ENCODE results near the gene PPP1R26.
"Not testable (repeated sequence)": the region's sequence is repeated elsewhere in the genome, so short reads cannot be mapped to it uniquely, and the experiment has no call there.

Gene PPP1R26

DNA sequence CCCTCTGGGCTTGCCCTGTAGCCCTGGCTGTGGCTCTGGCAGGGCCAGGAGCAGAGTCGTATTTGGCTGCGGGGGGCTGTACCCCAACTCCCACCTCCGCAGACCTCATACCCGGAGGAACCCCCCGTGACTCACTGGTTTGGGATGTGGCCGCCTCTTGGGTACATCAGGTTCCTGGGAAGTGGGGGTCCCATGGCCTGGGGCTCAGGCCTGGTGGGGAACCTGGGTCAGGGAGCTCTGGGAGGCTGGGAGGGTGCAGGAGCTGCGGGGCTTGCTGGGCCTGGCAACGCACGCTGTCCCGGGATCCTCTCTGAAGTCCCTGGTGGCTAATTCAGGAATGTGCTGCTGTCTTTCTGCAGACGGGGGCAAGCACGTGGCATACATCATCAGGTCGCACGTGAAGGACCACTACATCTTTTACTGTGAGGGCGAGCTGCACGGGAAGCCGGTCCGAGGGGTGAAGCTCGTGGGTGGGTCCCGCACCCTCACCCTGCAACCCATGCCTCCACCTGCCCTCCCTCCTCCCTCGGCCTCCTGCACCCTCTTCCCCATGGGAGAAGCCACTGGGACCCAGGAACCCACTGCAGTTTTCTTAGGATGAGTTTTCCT, 44.0 kb downstream of the PPP1R26 start:
- H3K4me3 ChIP-seq (ENCODE audit: low read length) = no peak overlapping the region
- TF ChIP-seq, protein P1, sequence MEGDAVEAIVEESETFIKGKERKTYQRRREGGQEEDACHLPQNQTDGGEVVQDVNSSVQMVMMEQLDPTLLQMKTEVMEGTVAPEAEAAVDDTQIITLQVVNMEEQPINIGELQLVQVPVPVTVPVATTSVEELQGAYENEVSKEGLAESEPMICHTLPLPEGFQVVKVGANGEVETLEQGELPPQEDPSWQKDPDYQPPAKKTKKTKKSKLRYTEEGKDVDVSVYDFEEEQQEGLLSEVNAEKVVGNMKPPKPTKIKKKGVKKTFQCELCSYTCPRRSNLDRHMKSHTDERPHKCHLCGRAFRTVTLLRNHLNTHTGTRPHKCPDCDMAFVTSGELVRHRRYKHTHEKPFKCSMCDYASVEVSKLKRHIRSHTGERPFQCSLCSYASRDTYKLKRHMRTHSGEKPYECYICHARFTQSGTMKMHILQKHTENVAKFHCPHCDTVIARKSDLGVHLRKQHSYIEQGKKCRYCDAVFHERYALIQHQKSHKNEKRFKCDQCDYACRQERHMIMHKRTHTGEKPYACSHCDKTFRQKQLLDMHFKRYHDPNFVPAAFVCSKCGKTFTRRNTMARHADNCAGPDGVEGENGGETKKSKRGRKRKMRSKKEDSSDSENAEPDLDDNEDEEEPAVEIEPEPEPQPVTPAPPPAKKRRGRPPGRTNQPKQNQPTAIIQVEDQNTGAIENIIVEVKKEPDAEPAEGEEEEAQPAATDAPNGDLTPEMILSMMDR (conservative IDR thresholded peaks at IDR 0.05; ENCODE audit: low read length) = no peak
- DNase-seq (ENCODE audit: low read depth) = no peak

DNA sequence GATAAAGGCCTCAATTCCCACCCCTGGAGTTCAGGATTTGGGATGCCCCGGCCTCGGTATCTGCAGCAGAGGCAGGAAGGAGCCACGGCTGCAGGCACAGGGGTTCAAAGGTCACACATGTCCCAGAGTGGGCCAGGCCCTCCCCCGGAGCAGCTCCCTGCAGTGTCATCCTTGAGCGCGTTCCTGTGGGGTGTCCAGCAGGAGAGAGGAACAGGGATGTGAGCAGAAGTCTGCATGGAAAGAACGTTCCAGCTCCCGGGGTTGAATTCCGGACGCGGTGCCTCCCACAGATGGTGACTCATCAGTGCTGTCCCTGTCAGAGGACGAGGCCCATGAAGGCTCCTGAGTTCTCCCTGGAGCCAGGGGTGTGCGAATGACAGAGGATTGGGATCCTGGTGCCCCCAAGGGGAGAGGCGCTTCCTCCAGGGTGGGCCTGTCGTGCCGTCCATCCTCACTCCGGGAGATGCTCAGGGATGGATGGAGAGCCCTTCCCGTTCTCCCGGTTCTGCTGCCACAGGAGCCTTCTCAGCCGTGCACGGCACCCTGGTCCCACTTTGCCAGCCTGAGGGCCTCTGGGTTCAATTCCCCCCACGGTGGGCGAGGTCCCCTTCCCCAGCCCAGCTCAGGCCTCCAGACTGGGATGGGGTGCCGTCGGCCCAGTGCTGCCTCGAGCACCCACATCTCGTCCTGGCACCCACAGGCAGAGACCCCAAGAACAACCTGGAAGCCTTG, 44.7 kb downstream of the PPP1R26 start:
- DNase-seq (ENCODE audit: low read depth) = peak; percentile 26
- H3K4me3 ChIP-seq (ENCODE audit: low read length) = no peak overlapping the region
- TF ChIP-seq, protein P1 (conservative IDR thresholded peaks at IDR 0.05; ENCODE audit: low read length) = no peak

DNA sequence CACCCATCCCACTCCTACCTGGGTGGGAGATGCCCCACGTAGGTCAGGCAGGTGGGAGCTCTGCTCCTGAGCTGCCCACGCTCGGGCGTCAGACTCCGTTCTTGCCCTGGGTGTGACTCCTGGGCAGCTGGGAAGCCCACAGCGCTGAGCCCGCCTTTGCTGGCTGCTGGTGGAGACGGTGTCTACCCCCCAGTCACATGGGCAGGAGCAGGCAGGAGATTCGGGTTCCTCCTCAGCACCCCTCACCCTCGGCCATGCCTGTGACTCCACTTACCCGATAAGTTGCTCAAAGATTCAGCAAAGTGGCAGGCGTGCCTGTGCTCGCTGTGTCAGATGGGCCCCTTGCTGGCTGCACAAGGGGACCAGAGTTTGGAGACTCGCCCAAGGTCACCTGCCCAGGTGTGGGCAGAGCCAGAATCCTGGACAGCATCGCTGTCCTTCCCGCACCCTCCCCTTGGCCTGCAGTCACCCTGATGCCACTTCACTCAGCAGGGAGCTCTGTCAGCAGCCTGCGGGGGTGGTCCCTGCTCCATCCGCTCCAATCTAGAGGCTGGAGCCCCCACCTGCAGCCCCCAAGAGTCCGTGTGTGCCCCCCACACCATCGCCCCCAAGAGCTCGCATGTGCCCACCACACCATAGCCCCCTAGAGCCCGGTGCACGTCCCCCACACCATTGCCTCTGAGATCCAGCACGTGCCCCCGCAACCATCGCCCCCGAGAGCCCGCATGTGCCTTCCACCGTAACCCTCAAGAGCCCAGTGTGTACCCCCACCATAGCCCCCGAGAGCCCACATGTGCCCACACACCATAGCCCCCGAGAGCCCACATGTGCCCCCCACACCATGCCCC, 45.9 kb downstream of the PPP1R26 start:
- DNase-seq (ENCODE audit: low read depth) = no peak
- TF ChIP-seq, protein P1 (conservative IDR thresholded peaks at IDR 0.05; ENCODE audit: low read length) = no peak
- H3K4me3 ChIP-seq (ENCODE audit: low read length) = no peak overlapping the region

DNA sequence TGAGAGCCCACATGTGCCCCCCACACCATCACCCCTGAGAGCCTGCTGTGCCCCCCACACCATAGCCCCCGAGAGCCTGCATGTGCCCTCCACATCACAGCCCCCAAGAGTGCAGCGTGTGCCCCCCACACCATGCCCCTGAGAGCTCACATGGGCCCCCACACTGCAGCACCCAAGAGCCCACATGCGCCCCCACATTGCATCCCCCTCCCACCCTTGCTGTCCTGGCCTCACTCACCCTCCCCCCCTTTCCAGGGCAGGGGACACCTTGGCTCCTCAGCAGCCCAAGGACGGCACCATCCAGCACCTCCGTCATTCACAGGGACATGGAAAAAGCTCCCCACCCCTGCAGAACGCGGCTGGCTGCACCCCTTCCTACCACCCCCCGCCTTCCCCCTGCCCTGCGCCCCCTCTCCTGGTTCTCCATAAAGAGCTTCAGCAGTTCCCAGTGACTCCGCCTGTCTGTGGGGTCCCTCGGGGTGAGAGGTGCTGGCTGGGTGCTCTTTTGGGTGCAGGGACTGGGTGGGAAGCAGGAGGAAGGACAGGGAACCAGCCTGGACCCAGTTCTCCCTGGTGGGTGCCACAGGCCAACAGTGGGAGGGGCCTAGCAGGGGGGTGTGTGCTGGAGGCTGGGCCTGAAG, 46.6 kb downstream of the PPP1R26 start:
- TF ChIP-seq, protein P1 (conservative IDR thresholded peaks at IDR 0.05; ENCODE audit: low read length) = no peak
- H3K4me3 ChIP-seq (ENCODE audit: low read length) = no peak overlapping the region
- DNase-seq (ENCODE audit: low read depth) = no peak

DNA sequence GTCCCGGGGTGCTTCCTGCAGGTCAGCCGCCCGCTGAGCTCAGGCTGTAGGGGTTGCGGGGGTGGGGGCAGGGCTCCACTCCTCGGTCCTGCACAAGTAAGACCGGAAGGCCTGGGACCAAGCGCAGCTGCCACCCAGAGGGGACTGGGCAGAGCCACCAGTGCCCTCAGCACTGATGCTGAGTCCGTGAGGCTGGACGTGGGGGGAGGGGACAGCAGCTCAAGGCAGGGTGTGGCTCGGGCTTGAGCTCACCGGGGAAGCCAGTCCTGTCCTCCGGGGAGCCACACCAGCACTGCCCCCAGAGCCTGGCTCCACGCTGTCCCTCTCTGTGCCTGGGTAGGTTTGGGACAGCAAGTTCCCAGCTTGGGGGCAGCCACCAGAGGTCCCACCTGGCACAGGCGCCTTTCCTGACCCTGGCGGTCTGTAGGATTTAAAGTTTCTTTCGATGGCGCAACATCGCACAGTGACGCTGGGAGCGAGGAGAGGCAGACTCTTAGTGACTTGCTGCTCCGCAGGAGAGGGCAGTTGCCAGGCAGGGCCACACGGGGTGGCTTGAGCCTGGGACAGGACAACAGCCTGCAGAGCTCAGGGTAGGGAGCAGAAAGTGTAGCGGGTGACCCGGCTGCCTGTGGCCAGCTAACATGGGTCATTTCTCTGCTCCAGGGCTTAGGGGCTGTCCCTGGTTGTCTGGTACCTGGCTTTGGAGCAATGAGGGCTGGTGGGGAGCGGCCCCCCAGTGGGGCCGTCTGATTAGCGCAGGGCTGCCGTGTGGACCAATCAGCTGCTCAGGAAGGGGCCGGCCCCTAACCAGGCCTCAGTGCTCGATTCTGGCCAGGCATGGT, 47.4 kb downstream of the PPP1R26 start:
- no peak overlapping the region for H3K4me3 ChIP-seq (ENCODE audit: low read length)
- TF ChIP-seq, protein P1 (conservative IDR thresholded peaks at IDR 0.05; ENCODE audit: low read length) = no peak
- no peak for DNase-seq (ENCODE audit: low read depth)

DNA sequence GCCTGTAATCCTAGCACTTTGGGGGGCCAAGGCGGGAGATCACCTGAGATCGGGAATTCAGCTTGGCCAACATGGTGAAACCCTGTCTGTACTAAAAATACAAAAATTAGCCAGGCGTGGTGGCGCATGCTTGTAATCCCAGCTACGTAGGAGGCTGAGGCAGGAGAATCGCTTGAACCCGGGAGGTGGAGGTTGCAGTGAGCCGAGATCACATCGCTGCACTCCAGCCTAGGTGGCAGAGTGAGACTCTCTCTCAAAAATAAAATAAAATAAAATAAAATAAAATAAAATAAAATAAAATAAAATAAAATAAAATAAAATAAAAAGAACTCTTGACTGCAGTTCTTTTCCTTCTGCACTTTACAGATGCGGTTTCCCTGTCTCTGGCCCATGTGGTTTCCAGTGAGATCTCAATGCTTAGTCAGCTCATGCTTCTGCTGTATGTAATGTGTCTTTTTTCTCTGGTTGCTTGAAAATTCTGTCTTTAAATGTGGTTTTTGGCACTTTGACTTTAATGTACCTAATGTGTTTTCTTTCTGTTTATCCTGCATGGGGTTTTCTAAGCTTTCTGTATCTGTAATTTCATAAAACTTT, 49.4 kb downstream of the PPP1R26 start:
- not testable (repeated sequence) for H3K4me3 ChIP-seq (ENCODE audit: low read length); DNase-seq (ENCODE audit: low read depth)
